NB4 (cell line): ENCODE data around the gene FARP1.

ENCODE experiments used
- DNase-seq: peaks from one replicate; pipeline ENCODE4 v3.0.0; 2010; ENCODE audit warnings: low read depth
- H3K4me3 ChIP-seq: one replicate; pipeline ENCODE4 v1.5.1; 2011; ENCODE audit warnings: mild to moderate bottlenecking, low read depth, low read length, moderate library complexity
- MYC ChIP-seq: IDR thresholded peaks from 2 replicates; pipeline ENCODE4 v1.6.1; 2011; ENCODE audit warnings: low read depth, low read length
- POLR2A ChIP-seq: IDR thresholded peaks from 2 replicates; pipeline ENCODE4 v1.6.1; 2011; ENCODE audit warnings: mild to moderate bottlenecking; ENCODE audit not compliant: insufficient read length; ENCODE audit errors: extremely low read depth
- TF ChIP-seq, protein P1 (sequence below): IDR thresholded peaks from 2 replicates; pipeline ENCODE4 v1.6.1; 2011; ENCODE audit warnings: low read depth, low read length
- TF ChIP-seq, protein P2 (sequence below): IDR thresholded peaks from one replicate; pipeline ENCODE4 v1.5.1; 2012; ENCODE audit warnings: low read depth, low read length

Gene FARP1

DNA sequence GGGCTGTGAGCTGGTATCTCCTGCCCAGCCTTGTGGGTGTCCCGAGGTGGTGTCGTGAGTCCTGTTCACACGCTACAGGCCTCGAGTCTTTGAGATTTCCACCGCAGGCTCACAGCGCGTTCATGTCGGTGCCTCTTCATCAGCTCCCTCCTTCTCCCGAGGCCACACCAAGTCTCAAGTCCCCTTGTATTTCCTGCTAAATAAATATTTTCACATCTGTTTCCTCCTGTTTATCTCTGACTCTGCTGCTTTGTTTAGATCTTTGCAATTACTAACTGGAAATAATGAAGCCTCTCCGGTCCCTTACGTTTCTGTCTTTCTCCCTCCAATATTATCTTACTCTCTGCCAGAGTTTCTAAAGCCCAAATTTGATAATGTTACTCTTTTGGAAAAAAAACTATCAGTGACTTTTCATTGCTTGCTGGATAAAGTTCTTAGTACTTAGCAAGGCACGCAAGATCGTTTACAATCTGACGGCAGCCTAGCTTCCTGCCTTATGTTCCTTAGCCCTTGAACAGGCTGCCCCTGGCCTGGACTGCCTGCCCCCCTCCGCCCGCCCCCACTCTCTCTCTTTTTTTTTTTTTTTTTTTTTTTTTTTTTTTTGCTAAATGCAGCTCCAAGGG lies 164.7 kb downstream of the FARP1 start:
- H3K4me3 ChIP-seq: no peak overlapping the region
- TF ChIP-seq MYC: no peak
- TF ChIP-seq, protein P1, sequence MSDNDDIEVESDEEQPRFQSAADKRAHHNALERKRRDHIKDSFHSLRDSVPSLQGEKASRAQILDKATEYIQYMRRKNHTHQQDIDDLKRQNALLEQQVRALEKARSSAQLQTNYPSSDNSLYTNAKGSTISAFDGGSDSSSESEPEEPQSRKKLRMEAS: no peak
- TF ChIP-seq, protein P2, sequence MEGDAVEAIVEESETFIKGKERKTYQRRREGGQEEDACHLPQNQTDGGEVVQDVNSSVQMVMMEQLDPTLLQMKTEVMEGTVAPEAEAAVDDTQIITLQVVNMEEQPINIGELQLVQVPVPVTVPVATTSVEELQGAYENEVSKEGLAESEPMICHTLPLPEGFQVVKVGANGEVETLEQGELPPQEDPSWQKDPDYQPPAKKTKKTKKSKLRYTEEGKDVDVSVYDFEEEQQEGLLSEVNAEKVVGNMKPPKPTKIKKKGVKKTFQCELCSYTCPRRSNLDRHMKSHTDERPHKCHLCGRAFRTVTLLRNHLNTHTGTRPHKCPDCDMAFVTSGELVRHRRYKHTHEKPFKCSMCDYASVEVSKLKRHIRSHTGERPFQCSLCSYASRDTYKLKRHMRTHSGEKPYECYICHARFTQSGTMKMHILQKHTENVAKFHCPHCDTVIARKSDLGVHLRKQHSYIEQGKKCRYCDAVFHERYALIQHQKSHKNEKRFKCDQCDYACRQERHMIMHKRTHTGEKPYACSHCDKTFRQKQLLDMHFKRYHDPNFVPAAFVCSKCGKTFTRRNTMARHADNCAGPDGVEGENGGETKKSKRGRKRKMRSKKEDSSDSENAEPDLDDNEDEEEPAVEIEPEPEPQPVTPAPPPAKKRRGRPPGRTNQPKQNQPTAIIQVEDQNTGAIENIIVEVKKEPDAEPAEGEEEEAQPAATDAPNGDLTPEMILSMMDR: no peak
- TF ChIP-seq POLR2A: no peak
- DNase-seq: no peak

DNA sequence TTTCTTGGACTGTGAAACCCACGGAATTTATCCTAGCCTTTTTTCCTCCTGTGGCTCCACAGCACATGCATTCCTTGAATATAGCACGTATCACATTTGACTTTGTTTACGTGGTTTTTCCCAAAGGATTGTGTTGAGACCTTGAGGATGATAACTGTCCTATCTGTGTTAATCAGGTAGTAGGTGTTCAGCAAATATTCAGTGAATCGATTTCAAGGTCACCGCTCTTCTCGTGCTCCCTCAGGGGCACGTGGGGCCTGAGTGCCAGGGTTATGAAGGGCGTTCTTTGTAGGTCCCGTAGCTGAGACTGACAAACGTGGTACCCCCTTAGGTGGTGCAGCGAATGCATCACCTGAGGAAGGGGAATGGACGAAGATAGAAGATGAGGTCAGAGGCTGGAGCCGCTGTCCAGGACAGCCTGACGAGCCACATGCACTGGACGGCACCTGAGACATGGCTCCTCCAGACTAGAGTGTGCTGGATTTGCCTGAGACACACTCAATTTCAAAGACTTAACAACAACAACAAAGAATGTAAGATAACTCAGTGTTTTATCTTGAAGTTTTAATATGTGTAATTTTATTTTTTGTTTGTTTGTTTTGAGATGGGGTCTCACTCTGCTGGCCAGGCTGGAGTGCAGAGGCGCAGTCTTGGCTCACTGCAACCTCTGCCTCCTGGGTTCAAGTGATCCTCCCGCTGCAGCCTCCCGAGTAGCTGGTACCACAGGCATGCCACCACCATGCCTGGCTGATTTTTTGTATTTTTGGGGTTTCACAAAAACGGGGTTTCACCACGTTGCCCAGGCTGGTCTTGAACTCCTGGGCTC lies 165.4 kb downstream of the FARP1 start:
- TF ChIP-seq POLR2A (no peak), MYC (no peak)
- TF ChIP-seq, protein P1: no peak
- TF ChIP-seq, protein P2: no peak
- H3K4me3 ChIP-seq: no peak overlapping the region
- no peak for DNase-seq

DNA sequence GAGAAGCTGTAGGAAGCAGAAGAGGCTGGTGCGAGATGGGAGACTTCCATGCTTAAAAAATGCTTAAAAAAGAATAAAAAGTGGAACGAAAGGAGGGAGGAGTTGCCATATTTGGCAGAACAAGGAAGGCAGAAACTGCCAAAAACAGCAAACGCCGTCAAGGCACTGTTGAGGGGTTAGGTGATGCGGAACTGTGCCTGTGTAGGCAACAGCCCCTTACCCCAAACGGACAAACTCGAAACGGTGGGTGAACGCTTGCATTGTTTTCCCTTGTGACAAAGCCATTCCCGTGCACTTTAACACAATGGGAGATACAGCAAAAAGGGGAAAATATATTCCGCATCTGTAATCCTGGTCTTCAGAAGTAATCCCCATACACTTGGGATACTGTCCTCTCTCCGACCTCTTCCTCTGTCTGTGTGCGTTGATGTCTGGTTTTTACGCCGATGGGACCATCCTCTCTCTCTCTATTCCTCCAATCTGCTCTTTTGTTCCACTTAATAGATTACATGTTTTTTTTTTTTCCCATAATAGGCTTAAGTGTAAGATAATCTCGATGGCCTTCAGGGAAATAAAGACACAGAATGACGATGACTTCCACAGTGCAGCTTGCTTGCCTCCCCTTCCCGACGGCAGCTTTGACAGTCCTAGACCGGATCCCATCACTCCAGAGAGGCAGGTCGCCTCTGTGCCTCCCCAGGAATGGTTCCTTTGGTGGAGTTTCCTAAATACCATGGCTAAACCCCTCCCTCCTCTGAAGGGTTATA lies 166.9 kb downstream of the FARP1 start:
- no peak overlapping the region for H3K4me3 ChIP-seq
- DNase-seq: no peak
- TF ChIP-seq, protein P2: no peak
- TF ChIP-seq POLR2A (no peak), MYC (no peak)
- TF ChIP-seq, protein P1: no peak

DNA sequence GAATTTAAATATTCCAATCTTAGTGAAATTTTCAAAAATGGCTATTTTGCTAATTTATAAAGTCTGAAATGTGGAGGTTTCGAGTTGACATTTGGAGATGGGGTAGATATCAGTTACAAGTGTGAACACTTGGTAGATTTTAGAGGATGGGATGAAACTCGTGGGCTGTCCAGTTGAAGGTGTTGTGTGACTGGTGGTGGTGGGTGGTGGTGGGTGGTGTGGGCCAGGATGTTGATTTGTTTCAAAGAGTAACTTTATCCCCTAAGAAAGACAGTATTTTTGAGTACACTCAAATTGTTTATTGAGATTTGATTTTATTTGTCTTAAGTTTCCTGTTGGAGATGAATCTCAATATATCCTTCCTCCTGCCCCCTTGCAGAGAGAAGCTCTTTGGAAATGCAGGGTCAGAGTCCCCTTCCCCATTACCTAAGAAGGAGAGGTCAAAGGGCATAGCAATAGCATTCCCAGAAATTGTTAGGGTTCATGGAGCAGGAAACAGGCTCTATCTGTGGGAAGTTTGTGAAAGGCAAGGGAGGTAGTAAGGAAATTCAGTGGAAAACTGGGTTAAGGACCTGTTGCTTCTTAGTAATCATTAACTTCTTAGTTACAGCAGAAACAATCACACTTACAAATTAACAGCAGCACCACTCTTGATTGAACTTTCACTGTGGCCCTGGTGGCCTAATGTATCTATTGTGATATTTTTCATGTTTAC lies 167.7 kb downstream of the FARP1 start:
- DNase-seq: no peak
- TF ChIP-seq POLR2A (no peak), MYC (no peak)
- TF ChIP-seq, protein P1: no peak
- H3K4me3 ChIP-seq: no peak overlapping the region

DNA sequence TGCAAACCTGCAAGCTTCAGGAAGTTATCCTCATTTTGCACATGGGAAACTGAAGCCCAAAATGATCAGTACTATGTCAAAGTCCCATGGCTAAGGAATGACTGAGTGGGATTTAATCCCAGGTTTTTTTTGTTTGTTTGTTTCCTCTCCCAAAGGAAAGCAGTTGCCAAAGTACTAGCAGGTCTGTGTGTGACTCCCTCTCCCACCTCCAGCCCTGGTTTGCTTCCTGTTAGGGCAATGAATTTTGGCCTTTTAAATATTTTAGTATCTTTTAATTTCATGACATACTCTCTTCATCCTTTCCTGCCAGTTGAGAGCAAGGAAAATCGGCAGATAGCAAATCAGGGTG lies 168.3 kb downstream of the FARP1 start:
- H3K4me3 ChIP-seq: no peak overlapping the region
- TF ChIP-seq, protein P2: no peak
- TF ChIP-seq, protein P1: no peak
- no peak for TF ChIP-seq POLR2A
- no peak for TF ChIP-seq MYC
- no peak for DNase-seq
